GM18508 (cell line): ENCODE results near the gene ADCY5.

ENCODE experiments used
- ATAC-seq: cut with Tn5 transposase; IDR thresholded peaks from one replicate; pipeline ENCODE4 v1.9.1; 2021; ENCODE audit warnings: moderate number of reproducible peaks; ENCODE audit not compliant: insufficient read depth, unreplicated experiment

ADCY5 gene

GRCh38 chr3:123459862-123460261, 11.0 kb upstream of the ADCY5 start:
- no peak for ATAC-seq

DNA sequence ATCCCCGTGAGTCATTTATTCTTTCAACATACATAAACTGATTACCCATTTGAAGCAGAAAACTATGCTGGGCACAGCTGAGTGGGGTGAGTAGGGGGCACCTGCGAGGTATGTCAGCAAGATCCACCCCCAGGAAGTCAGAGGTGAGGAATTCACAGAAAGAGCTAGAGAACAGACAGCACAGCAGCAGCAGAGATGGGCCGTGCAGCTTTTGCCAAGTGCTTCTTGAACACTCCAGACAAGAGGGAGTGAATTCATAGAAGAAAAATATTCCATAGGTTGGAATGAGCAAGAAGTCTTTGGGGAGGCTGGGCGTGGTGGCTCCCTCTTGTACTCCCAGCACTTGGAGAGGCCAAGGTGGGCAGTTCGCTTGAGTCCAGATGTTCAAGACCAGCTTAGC, 9.4 kb upstream of the ADCY5 start:
- no peak for ATAC-seq

DNA sequence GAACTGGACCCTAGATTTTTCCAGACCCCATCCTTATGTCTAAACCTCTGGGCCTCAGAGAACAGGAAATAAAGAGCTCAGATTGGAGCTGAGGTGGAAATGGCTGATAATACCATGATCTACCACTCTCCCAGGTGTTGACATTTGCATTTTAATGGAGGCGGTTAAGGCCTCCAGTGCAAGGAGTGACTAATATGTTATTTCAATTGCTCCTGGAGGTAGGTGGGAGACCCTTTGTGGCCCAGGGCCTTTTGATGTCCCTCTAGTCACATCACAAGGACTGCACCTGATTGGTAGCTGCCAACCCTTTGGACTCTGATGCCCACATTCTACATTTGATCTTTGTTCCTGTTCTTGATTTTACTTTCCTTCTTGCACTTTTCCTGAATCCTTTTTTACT, 9.0 kb upstream of the ADCY5 start:
- no peak for ATAC-seq

GRCh38 chr3:123453675-123454074, 4.8 kb upstream of the ADCY5 start:
- ATAC-seq: no peak

DNA sequence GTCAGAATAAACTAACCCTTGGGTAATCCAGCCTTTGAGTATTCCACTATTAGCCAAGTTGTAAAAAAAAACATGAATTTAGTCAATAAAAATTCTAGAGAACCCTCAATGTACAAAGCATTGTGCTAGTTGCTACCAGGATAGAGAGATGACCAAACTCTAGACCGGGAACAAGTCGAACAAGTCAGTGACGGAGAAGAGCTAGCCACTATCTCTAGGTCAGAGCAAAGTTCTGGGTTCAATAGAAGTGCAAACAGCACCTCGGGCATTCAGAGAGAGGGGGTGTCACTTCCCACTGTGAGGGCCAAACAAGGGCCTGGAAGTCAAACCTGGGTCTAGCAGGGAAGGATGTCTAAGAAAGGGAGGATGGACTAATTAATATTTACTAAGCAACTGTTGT, 2.3 kb upstream of the ADCY5 start:
- ATAC-seq: no peak

- ATAC-seq: no peak
Observed at GRCh38 chr3:123449997-123450604, 1.2 kb upstream of the ADCY5 start.

DNA sequence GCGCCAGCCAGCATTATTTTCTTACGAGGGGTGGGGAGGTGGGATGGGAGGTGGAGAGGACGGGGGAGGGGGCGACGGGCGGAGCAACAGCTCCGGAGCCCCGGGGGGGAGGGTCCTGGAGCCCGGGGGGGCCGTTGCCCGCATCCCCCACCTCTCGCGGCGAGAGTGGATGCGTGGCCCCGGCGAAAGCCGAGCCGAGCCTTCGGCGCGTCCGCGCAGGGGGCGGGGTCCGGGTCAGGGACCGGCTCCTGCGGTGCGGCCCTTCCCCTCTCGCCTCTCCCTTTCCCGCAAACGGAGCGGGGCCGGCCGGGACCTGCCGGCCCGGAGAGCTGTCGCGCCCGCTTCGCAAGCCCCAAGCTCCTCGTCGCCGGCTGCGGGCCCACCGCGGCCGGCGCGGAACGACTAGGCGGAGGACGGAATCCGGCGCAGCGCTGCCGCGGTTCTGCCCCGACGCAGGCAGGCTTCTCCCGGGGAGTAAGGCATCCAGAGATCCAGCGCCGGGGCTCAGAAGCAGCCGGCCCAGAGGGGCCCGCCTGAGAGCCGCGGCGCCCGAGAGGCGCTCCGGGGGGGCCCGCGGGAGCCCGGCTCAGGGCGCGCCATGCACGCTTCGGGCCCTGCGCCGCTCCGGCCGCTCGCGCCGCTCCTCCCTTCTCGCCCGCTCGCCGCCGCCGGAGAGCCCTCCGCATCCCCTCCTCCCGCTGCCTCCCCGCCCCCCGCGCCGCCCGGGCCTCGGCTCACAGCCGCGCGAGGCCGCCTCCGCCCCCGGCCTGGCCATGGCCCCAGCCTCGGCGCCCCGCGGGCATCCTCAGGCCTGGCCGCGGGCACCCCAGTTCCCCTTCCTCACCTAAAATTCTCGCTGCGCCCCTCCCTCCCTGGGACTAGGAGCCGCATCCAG, 459 bp upstream of the ADCY5 start:
- no peak for ATAC-seq

DNA sequence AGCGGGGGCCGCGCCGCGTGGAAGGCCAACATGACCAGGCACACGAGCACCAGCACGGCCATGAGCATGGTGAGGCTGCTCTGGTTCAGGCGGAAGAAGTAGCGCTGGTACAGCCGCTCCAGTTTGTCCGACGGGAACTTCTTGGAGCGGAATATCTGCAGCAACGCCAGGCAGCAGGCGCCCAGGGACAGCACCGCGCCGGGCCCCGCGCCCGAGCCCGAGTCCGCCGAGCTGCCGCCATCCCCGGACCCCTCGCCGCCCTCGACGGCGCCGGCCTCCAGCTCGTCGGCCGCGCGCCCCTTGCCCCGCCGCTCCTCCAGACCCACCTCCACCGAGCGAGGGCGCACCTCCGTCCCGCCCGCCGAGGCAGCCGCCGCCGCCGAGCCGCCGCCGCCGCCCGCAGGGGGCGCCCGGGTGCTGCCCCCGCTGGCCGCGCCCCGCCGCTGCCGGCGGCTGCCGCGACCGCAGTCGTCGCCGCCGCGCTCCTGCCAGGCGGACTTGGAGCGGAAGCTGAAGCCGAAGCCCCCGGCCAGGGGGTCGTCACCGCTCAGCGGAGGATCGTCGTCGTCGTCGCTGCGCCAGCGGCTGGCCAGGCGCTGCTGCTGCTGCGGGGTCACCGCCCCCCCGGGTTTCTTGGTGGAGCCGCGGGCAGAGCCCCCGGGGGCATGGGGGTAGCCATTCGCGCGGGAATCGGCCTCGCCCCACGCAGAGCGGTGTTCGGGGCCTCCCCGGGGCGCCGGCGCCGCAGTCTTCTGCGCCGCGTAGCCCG, 957 bp downstream of the ADCY5 start:
- ATAC-seq: no peak

- ATAC-seq: no peak
Observed at GRCh38 chr3:123447416-123447748, 1.5 kb downstream of the ADCY5 start.

DNA sequence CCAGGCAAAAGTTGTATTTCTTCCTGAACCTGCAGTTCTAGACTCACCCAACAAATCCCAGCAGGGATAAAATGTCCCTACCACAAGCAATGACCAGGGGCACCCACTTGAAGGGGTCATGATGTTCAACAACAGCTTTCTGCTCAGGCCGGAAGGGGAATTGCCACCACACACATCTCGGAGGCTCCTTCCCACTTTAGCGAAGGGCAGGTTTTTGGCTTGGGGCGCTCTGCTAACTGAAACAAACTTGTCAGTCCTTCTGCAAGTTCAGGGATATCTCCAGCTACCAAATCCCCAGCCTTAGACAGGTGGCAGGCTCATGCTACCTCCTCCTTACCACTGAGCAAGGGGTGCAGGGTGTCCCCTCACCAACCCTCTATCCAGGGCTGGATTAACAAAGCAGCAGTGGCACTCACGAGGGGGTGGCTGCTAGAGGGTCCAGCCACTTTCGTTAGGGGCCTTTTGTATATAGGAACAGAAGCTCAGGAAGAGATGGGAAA, 2.2 kb downstream of the ADCY5 start:
- no peak for ATAC-seq

GRCh38 chr3:123446210-123446609, 2.7 kb downstream of the ADCY5 start:
- ATAC-seq: no peak

GRCh38 chr3:123445702-123446101, 3.2 kb downstream of the ADCY5 start:
- no peak for ATAC-seq

- no peak for ATAC-seq
Observed at GRCh38 chr3:123444744-123445143, 4.1 kb downstream of the ADCY5 start.

- no peak for ATAC-seq
Observed at GRCh38 chr3:123444023-123444422, 4.9 kb downstream of the ADCY5 start.

- ATAC-seq: no peak
Observed at GRCh38 chr3:123442908-123443307, 6.0 kb downstream of the ADCY5 start.

- ATAC-seq: no peak
Observed at GRCh38 chr3:123442125-123442524, 6.8 kb downstream of the ADCY5 start.

- no peak for ATAC-seq
Observed at GRCh38 chr3:123439806-123440580, 8.9 kb downstream of the ADCY5 start.

GRCh38 chr3:123432832-123433523, 15.9 kb downstream of the ADCY5 start:
- ATAC-seq: no peak

DNA sequence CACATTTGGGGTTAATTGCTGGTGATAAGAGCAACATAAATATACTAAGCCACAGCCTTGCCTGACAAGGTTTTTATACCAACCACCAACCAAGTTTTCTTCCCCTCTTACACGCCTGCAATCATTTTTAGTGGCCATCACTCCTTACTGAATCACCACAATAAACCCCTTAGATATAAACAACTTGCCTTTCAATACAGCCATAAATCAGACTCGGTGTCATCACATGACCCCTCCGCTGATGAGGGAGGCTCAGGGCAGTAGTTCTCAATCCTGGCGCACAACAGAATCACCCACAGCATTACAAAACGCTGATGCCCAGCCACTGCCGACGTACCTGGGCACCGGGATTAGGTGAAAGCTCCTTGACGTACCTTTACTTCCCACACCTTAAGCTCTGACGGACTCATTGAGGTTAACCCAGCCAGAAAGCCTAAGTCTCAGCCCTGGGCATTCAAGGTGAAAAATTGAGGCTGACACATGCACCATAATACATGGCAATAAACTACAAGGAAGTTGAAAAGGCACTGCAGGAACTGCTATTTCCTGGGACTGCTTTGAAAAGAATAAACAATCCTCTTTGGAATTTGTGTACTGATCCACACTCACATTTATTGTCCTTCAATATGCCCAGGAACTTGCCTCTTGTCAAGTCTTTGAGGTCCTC, 17.1 kb downstream of the ADCY5 start:
- no peak for ATAC-seq
